K562 (cell line): ENCODE results near the gene GHR. TPM values are rescaled to one million over a fixed set of nuclear protein-coding genes. Genes with fewer than 3 reads are reported as not detected.

Experiments used
- BRD4 ChIP-seq: fragments of 200-600 bp; sonication (generic); IDR thresholded peaks from 2 replicates; pipeline ENCODE4 v1.6.1; 2017; ENCODE audit warnings: inconsistent platforms
- ELF1 ChIP-seq: fragments of 200-800 bp; sonication (Bioruptor generic); IDR thresholded peaks from 2 replicates; pipeline ENCODE4 v1.6.1; 2016; ENCODE audit warnings: missing genetic modification characterization, missing compliant biosample characterization
- HNRNPH1 ChIP-seq: fragments of 200-400 bp; formaldehyde crosslinking; optimal IDR thresholded peaks from 2 replicates; pipeline ENCODE3; 2017; ENCODE audit warnings: low read depth, mild to moderate bottlenecking, low read length, moderate library complexity
- HNRNPLL ChIP-seq: fragments of 200-400 bp; formaldehyde crosslinking; IDR thresholded peaks from 2 replicates; pipeline ENCODE4 v1.6.1; 2017; ENCODE audit warnings: low read length, low read depth, mild to moderate bottlenecking; ENCODE audit not compliant: poor library complexity, severe bottlenecking
- NBN ChIP-seq: fragments of 450-650 bp; IDR thresholded peaks from 2 replicates; pipeline ENCODE4 v1.6.1; 2016; ENCODE audit warnings: low read depth, mild to moderate bottlenecking
- ZFP1 ChIP-seq: fragments of 450-650 bp; formaldehyde crosslinking; IDR thresholded peaks from 2 replicates; pipeline ENCODE4 v1.4.0; 2020; ENCODE audit warnings: mild to moderate bottlenecking, mixed read lengths
- polyA plus RNA-seq, 8 experiments: library from polyadenylated mRNA; depleted of rRNA in 4 of 8; stranded (reverse) in 5 of 8; unstranded in 3 of 8; fragments of >200 nt; fragmentation: Nextera tagmentation in 2 of 8; fragmentation: Illumina TruSeq in 1 of 8; extraction: Ambion mirVana in 2 of 8; extraction: Trizol in 1 of 8; gene quantifications; 2 replicates each; pipeline versions ENCODE4 v1.2.1 to v1.2.3, GENCODE V29; 2011 to 2014; ENCODE audit warnings: inconsistent platforms in 1 of 8, missing spikeins in 1 of 8
- total RNA-seq, 7 experiments: library from RNA; depleted of rRNA in 6 of 7; stranded (reverse); fragments of >200 nt in 6 of 7; fragmentation: Illumina TruSeq in 2 of 7; extraction: Trizol in 2 of 7; gene quantifications; 2 replicates each; pipeline versions ENCODE4 v1.2.1 to v1.2.3, GENCODE V29; 2011 to 2021; ENCODE audit warnings: low replicate concordance in 1 of 7
- TF ChIP-seq, protein P1 (sequence below), 2 experiments: fragments of 200-800 bp in 1 of 2; sonication (Bioruptor generic) in 1 of 2; sonication (generic) in 1 of 2; formaldehyde crosslinking in 1 of 2; IDR thresholded peaks in 1 of 2; conservative IDR thresholded peaks in 1 of 2; 2 replicates each; pipeline versions ENCODE4 v1.5.0 to v1.6.1; 2016 to 2020; ENCODE audit warnings: missing compliant biosample characterization in 1 of 2, missing genetic modification characterization in 1 of 2, missing genetic modification reagents in 1 of 2
- TF ChIP-seq, protein P2 (sequence below): fragments of 250-450 bp; sonication (Bioruptor Pico); IDR thresholded peaks from 2 replicates; pipeline ENCODE4 v1.4.0; 2020; ENCODE audit warnings: mild to moderate bottlenecking, moderate library complexity

GHR gene
- total and polyA plus RNA-seq, 9 of the 15 experiments (the other 6 are each of a cell fraction or from before 2014, with no cell fraction given), result 0.01 to 0.13 (median 0.07) TPM; not detected in 5

DNA sequence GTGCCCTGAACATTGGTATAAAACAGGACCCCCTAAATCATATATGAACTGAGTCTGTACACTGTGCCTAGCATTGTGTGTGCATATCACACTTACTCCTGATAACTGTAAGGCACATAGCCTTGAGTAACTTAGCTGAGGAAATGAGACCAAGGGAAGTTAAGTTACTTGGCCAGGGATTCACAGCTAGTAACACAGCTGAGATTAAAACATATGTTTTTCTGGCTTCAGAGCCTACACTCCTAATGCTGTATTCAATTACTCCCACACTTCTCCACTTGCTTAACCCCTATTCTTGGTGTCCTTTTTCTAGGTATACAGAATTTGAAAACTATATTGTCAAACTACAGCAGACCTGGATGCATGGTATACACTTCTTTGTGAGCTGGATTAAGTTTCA is 12.8 kb downstream of the GHR start (continued):
- TF ChIP-seq NBN (no peak), HNRNPLL (no peak), HNRNPH1 (no peak), ZFP1 (CRISPR knock-in tag) (no peak), BRD4 (no peak), ELF1 (tag) (no peak)
- TF ChIP-seq, protein P1, sequence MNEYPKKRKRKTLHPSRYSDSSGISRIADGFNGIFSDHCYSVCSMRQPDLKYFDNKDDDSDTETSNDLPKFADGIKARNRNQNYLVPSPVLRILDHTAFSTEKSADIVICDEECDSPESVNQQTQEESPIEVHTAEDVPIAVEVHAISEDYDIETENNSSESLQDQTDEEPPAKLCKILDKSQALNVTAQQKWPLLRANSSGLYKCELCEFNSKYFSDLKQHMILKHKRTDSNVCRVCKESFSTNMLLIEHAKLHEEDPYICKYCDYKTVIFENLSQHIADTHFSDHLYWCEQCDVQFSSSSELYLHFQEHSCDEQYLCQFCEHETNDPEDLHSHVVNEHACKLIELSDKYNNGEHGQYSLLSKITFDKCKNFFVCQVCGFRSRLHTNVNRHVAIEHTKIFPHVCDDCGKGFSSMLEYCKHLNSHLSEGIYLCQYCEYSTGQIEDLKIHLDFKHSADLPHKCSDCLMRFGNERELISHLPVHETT (CRISPR knock-in tag; conservative IDR thresholded peaks at IDR 0.05 in 1 of 2, IDR thresholded peaks at IDR 0.05 in 1 of 2), result no peak
- TF ChIP-seq, protein P2, sequence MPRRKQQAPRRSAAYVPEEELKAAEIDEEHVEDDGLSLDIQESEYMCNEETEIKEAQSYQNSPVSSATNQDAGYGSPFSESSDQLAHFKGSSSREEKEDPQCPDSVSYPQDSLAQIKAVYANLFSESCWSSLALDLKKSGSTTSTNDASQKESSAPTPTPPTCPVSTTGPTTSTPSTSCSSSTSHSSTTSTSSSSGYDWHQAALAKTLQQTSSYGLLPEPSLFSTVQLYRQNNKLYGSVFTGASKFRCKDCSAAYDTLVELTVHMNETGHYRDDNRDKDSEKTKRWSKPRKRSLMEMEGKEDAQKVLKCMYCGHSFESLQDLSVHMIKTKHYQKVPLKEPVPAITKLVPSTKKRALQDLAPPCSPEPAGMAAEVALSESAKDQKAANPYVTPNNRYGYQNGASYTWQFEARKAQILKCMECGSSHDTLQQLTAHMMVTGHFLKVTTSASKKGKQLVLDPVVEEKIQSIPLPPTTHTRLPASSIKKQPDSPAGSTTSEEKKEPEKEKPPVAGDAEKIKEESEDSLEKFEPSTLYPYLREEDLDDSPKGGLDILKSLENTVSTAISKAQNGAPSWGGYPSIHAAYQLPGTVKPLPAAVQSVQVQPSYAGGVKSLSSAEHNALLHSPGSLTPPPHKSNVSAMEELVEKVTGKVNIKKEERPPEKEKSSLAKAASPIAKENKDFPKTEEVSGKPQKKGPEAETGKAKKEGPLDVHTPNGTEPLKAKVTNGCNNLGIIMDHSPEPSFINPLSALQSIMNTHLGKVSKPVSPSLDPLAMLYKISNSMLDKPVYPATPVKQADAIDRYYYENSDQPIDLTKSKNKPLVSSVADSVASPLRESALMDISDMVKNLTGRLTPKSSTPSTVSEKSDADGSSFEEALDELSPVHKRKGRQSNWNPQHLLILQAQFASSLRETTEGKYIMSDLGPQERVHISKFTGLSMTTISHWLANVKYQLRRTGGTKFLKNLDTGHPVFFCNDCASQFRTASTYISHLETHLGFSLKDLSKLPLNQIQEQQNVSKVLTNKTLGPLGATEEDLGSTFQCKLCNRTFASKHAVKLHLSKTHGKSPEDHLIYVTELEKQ (CRISPR knock-in tag), result no peak
